Gastrocnemius medialis (tissue), 4 donors: ENCODE data around the gene KCNJ15.

ENCODE experiments used
- POLR2A ChIP-seq, 2 donors: fragments of 450-650 bp; IDR thresholded peaks; one replicate each; pipeline ENCODE4 v1.6.1; 2017; ENCODE audit warnings: antibody characterized with exemption in 2 of 2, mild to moderate bottlenecking in 2 of 2, moderate library complexity in 2 of 2
- TF ChIP-seq, protein P1 (sequence below), 5 experiments: fragments of 450-650 bp in 3 of 5; fragments of 200-600 bp in 2 of 5; sonication (generic) in 2 of 5; IDR thresholded peaks in 4 of 5; conservative IDR thresholded peaks in 1 of 5; 1 replicate in 4 of 5; 2 replicates in 1 of 5; pipeline ENCODE4 v1.5.1; 2016 to 2019; ENCODE audit warnings: antibody characterized with exemption in 5 of 5, mild to moderate bottlenecking in 3 of 5, moderate library complexity in 3 of 5

DNA sequence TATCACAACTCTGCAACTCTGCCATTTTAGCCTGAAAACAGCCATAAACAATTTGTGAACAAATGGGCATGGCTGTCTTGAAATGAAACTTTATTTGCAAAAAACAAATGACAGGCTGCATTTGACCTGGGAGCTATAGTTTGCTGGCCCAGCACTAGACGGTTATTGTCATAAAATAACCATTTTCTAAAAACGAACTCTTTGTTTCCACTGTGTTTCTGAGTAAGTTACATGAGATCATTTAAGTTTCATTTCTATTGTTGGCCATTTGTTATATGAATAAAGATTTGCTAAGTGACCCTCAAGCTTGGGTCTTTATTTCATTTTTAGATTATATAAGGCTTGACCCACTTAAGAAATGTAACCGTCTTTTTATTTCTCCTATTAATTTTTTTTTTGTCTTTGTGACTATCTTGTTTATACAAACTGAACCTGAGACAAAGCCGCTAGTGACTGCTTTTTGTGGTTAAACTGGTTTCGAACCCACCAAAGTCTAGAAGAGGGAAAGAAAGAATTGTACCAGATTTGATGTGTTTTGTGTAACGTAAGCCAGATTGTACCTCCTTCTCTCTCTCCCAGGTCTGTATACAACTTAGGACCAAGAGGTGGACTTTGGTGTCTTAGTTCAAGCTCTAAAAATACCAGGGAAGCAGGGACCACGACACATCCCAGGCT, 12.9 kb upstream of the KCNJ15 start:
- TF ChIP-seq, protein P1, sequence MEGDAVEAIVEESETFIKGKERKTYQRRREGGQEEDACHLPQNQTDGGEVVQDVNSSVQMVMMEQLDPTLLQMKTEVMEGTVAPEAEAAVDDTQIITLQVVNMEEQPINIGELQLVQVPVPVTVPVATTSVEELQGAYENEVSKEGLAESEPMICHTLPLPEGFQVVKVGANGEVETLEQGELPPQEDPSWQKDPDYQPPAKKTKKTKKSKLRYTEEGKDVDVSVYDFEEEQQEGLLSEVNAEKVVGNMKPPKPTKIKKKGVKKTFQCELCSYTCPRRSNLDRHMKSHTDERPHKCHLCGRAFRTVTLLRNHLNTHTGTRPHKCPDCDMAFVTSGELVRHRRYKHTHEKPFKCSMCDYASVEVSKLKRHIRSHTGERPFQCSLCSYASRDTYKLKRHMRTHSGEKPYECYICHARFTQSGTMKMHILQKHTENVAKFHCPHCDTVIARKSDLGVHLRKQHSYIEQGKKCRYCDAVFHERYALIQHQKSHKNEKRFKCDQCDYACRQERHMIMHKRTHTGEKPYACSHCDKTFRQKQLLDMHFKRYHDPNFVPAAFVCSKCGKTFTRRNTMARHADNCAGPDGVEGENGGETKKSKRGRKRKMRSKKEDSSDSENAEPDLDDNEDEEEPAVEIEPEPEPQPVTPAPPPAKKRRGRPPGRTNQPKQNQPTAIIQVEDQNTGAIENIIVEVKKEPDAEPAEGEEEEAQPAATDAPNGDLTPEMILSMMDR (IDR thresholded peaks at IDR 0.05 in 4 of 5, conservative IDR thresholded peaks at IDR 0.05 in 1 of 5): no peak
- no peak for TF ChIP-seq POLR2A (IDR thresholded peaks at IDR 0.05)
